IMR-90 (cell line): ENCODE results near the gene NFIX. TPM values are rescaled to one million over a fixed set of nuclear protein-coding genes. Genes with fewer than 3 reads are reported as not detected.

Experiments used
- ATAC-seq: fragments of 200-7000 bp; cut with Tn5 transposase; 2 replicates; pipeline ENCODE4 v1.9.1; 2020; ENCODE audit warnings: low read depth, mild to moderate bottlenecking, moderate library complexity
- BruUV-seq: library from RNA; stranded (reverse); fragments of 400-500 nt; replicated peaks from 2 replicates; lab custom pipeline; 2021; lab: Mats Ljungman, UMichigan
- CTCF ChIA-PET: fragments of 300-600 bp; formaldehyde crosslinking; extraction: SDS; loops from one replicate; lab custom pipeline; 2021; ENCODE audit warnings: antibody characterized with exemption; lab: Yijun Ruan, JAX
- POLR2A ChIA-PET: fragments of 300-600 bp; sonication (Branson Sonifier 250); formaldehyde crosslinking; loops from one replicate; lab custom pipeline; 2022; ENCODE audit warnings: antibody characterized with exemption; ENCODE audit not compliant: unreplicated experiment; lab: Charles Lee
- DNase-seq: peaks from one replicate; pipeline ENCODE4 v3.0.0; 2013
- H2AFZ ChIP-seq: replicated peaks from 2 replicates; pipeline ENCODE3; 2013; ENCODE audit warnings: low read length, mild to moderate bottlenecking; ENCODE audit not compliant: poor library complexity
- H2AK5ac ChIP-seq: 2 replicates; pipeline ENCODE4 v1.6.1; 2013; ENCODE audit warnings: low read depth, low read length, inconsistent platforms
- H2AK9ac ChIP-seq: replicated peaks from 2 replicates; pipeline ENCODE3; 2013; ENCODE audit warnings: mild to moderate bottlenecking, low read depth, low read length, moderate library complexity; ENCODE audit not compliant: poor library complexity
- H2BK120ac ChIP-seq: 2 replicates; pipeline ENCODE4 v1.6.1; 2013; ENCODE audit warnings: low read depth, low read length, inconsistent platforms
- H2BK15ac ChIP-seq: 3 replicates; pipeline ENCODE4 v1.6.1; 2013; ENCODE audit warnings: low read depth, low read length, inconsistent platforms
- H2BK20ac ChIP-seq: 2 replicates; pipeline ENCODE4 v1.6.1; 2013; ENCODE audit warnings: low read depth, mild to moderate bottlenecking, inconsistent platforms, low read length, moderate library complexity
- H2BK5ac ChIP-seq: 2 replicates; pipeline ENCODE4 v1.6.1; 2013; ENCODE audit warnings: mild to moderate bottlenecking, low read depth, low read length, inconsistent platforms; ENCODE audit not compliant: poor library complexity, severe bottlenecking
- H3K14ac ChIP-seq: replicated peaks from 2 replicates; pipeline ENCODE4 v1.6.1; 2013; ENCODE audit warnings: low read depth, low read length, inconsistent platforms
- H3K18ac ChIP-seq: 2 replicates; pipeline ENCODE4 v1.6.1; 2013; ENCODE audit warnings: low read depth, low read length, control low read depth
- H3K23ac ChIP-seq: 2 replicates; pipeline ENCODE4 v1.6.1; 2013; ENCODE audit warnings: low read depth, low read length, inconsistent platforms
- H3K27ac ChIP-seq: 2 replicates; pipeline ENCODE4 v1.5.1; 2013; ENCODE audit warnings: mild to moderate bottlenecking, control low read depth, low read length; ENCODE audit not compliant: insufficient read depth
- H3K27me3 ChIP-seq: 2 replicates; pipeline ENCODE4 v1.6.1; 2013; ENCODE audit warnings: low read length; ENCODE audit not compliant: control insufficient read depth, insufficient read depth
- H3K36me3 ChIP-seq: 2 replicates; pipeline ENCODE4 v1.6.1; 2013; ENCODE audit warnings: low read length, mixed read lengths; ENCODE audit not compliant: control insufficient read depth, insufficient read depth
- H3K4ac ChIP-seq: 2 replicates; pipeline ENCODE4 v1.6.1; 2013; ENCODE audit warnings: low read depth, low read length, inconsistent platforms
- H3K4me1 ChIP-seq: 2 replicates; pipeline ENCODE4 v1.6.1; 2013; ENCODE audit warnings: low read length, mixed read lengths; ENCODE audit not compliant: control insufficient read depth, insufficient read depth
- H3K4me2 ChIP-seq: 2 replicates; pipeline ENCODE4 v1.6.1; 2013; ENCODE audit warnings: low read depth, mild to moderate bottlenecking, control low read depth, low read length, moderate library complexity
- H3K4me3 ChIP-seq: 2 replicates; pipeline ENCODE4 v1.5.1; 2013; ENCODE audit warnings: low read depth, mild to moderate bottlenecking, control low read depth, low read length, moderate library complexity; ENCODE audit not compliant: insufficient read depth
- H3K56ac ChIP-seq: 2 replicates; pipeline ENCODE4 v1.6.1; 2013; ENCODE audit warnings: low read length, inconsistent platforms; ENCODE audit not compliant: insufficient read depth; ENCODE audit errors: extremely low read depth
- H3K79me1 ChIP-seq, 2 experiments: 2 replicates each; pipeline ENCODE4 v1.6.1; 2013; ENCODE audit warnings: low read length in 2 of 2, inconsistent platforms in 1 of 2, low read depth in 1 of 2
- H3K9ac ChIP-seq: 2 replicates; pipeline ENCODE4 v1.6.1; 2013; ENCODE audit warnings: low read depth, low read length, control low read depth
- H3K9me1 ChIP-seq: 2 replicates; pipeline ENCODE4 v1.6.1; 2013; ENCODE audit warnings: low read length, inconsistent platforms; ENCODE audit not compliant: insufficient read depth
- H3K9me3 ChIP-seq: 2 replicates; pipeline ENCODE4 v1.6.1; 2013; ENCODE audit warnings: low read length; ENCODE audit not compliant: control insufficient read depth, insufficient read depth
- H4K20me1 ChIP-seq: 2 replicates; pipeline ENCODE4 v1.6.1; 2013; ENCODE audit warnings: low read length, inconsistent platforms; ENCODE audit not compliant: insufficient read depth
- H4K5ac ChIP-seq: 2 replicates; pipeline ENCODE4 v1.6.1; 2013; ENCODE audit warnings: mild to moderate bottlenecking, low read depth, low read length, control low read depth
- H4K8ac ChIP-seq, 2 experiments: 2 replicates each; pipeline ENCODE4 v1.6.1; 2013; ENCODE audit warnings: low read depth in 2 of 2, low read length in 2 of 2, control low read depth in 1 of 2, inconsistent platforms in 1 of 2
- H4K91ac ChIP-seq: 2 replicates; pipeline ENCODE4 v1.6.1; 2013; ENCODE audit warnings: low read depth, low read length, inconsistent platforms; ENCODE audit not compliant: insufficient read depth
- BHLHE40 ChIP-seq: fragments of 150-350 bp; IDR thresholded peaks from 2 replicates; pipeline ENCODE4 v1.6.1; 2016; ENCODE audit warnings: mild to moderate bottlenecking, low read depth, low read length
- POLR2A ChIP-seq: IDR thresholded peaks from 2 replicates; pipeline ENCODE4 v1.6.1; 2012; ENCODE audit warnings: mild to moderate bottlenecking, low read depth, low read length
- RCOR1 ChIP-seq: IDR thresholded peaks from 2 replicates; pipeline ENCODE4 v1.6.1; 2012; ENCODE audit warnings: mild to moderate bottlenecking, low read length, improper control_type of control experiment; ENCODE audit not compliant: insufficient replicate concordance
- WGBS, 2 experiments: methylation state at CpG; one replicate each; pipeline versions ENCODE4 v1.1.5 to v1.1.7; 2013; ENCODE audit warnings: missing lambda C conversion rate in 2 of 2; ENCODE audit not compliant: insufficient read length in 1 of 2; ENCODE audit errors: extremely low coverage in 2 of 2; 5-methylcytosine and 5-hydroxymethylcytosine counted together
- dilution Hi-C: fragments of 300-500 bp; cut with HindIII; formaldehyde crosslinking; loops from one replicate; pipeline ENCODE4 v1.14.3; 2018; ENCODE audit warnings: low sequenced_read_pairs; ENCODE audit not compliant: unreplicated experiment
- in situ Hi-C: fragments of 300-500 bp; cut with MboI; formaldehyde crosslinking; loops from 3 replicates; pipeline ENCODE4 v1.14.3; 2019; ENCODE audit warnings: low sequenced_read_pairs, inconsistent platforms, mixed read lengths
- intact Hi-C: fragments of 100-400 bp; cut with micrococcal nuclease; formaldehyde crosslinking; loops from 2 replicates; pipeline ENCODE4 v1.10.0; 2022
- polyA plus RNA-seq, 3 experiments: library from polyadenylated mRNA; depleted of rRNA; stranded (reverse); fragments of >200 nt; gene quantifications; 2 replicates each; pipeline ENCODE4 v1.2.3, GENCODE V29; 2012; ENCODE audit warnings: low replicate concordance in 1 of 3
- total RNA-seq: library from RNA; depleted of rRNA; stranded (reverse); fragments of >200 nt; gene quantifications from 2 replicates; pipeline ENCODE4 v1.2.3, GENCODE V29; 2012

Gene NFIX
- total and polyA plus RNA-seq, 2 of the 4 experiments (the other 2 are of a cell fraction), result 10.2 to 47.7 TPM

GRCh38 chr19:13014921-13015280 lies 19.6 kb downstream of the NFIX start:
- Histone ChIP-seq H3K9me3 (no peaks in the 10 kb centered on the region), H2BK5ac (no peak overlapping the region), H3K27me3 (no peaks in the 10 kb centered on the region), H4K91ac (no peak overlapping the region), H2BK120ac (no peak overlapping the region), H2AK9ac (peak overlapping the region; percentile 85), H3K4me1 (peaks cover 32% of the 10 kb centered on the region), H3K79me1 (peaks cover 27 to 74% of the 10 kb centered on the region in 2 experiments), H3K36me3 (no peaks in the 10 kb centered on the region; the same call in 1 of the 2 replicates), H2BK15ac (no peak overlapping the region), H3K4ac (0 out of 2 replicates have a peak overlapping the region, but pooled peaks have one; percentile 4), H3K23ac (no peak overlapping the region), H2AFZ (no peak overlapping the region), H2BK20ac (no peak overlapping the region), H4K8ac (no peak overlapping the region), H3K27ac (no peak overlapping the region), H3K4me2 (no peak overlapping the region), H2AK5ac (no peak overlapping the region), H3K9me1 (peaks cover 9% of the 10 kb centered on the region; the same call in 1 of the 2 replicates), H4K5ac (no peak overlapping the region), H3K4me3 (no peak overlapping the region), H4K20me1 (peaks cover 9% of the 10 kb centered on the region; the same call in 1 of the 2 replicates), H3K18ac (no peak overlapping the region), H3K56ac (no peak overlapping the region), H3K9ac (no peak overlapping the region), H3K14ac (no peak overlapping the region)
- TF ChIP-seq POLR2A (no peak), RCOR1 (no peak), BHLHE40 (no peak)
- dilution Hi-C loops (no loop called here), in situ Hi-C loops (no loop called here), intact Hi-C loops (no loop called here)
- DNase-seq, result no peak
- POLR2A ChIA-PET, result interaction anchor here (0.7 kb wide), 1 partner anchor 470 kb away, joined by 8 read pairs; no protein-coding TSS in a partner anchor
- 100% methylated on average over 1 of the region's 4 CpGs; no CpG with 5 or more reads in 1 of the 2 experiments for WGBS, 2 experiments
- no TSS peak for BruUV-seq
- CTCF ChIA-PET, result interaction anchor here (0.7 kb wide), 1 partner anchor 865 kb away, joined by 3 read pairs; no protein-coding TSS in a partner anchor
- no peak for ATAC-seq
